ENCODE measurements around the gene GSG1L.

The GSG1L gene

DNA sequence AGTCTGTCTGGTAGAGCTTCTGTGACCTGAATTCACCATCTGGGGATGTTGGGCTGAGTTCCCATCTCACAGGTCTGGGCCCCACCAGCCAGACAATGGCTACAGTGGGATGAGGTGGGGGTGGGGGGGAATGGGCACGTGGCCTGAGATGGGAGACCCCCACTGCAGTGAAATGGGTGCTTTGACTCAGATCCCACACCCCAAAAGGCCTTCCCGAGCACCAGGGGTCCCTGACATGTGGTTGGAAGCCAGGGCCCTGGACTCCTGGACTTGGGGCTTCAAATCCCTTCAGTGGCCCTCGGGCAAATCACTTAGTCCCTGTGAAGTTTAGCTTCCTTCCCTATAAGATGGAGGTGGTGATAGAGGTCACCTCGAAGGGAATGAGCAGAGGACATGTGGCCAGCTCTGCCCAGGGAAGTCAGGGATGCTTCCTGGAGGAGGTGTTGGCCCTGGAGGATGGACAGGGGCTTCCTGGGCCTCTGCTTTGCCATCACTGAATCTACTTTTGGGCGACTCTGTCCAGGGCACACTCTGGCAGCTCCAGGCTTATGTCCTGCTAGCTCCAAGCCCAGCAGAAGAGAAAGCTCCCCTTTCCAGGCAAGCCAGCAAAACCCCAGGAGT, 295.4 kb downstream of the GSG1L start:
- DNase-seq = no peak

DNA sequence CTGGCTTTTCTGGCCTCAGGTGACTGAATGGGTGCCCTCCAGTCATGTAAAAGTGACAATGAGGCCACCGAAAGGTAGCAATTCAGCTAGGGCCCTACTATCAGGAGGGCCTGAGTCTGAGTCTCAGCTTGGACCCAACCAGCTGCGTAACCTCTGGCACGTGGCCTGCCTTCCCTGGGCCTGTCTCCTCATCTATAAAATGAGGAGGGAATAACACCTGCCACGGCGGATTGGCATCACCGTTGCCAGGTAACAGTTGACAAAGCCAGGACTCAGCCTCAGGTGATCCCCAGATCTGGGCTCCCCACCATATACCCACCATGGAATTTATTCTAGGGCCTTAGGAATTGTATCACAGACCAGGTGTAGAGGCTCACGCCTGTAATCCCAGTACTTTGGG, 296.4 kb downstream of the GSG1L start:
- DNase-seq = no peak

- DNase-seq = no peak
These were observed 297.1 kb downstream of the GSG1L start for GRCh38 chr16:27766236-27766925.

DNA sequence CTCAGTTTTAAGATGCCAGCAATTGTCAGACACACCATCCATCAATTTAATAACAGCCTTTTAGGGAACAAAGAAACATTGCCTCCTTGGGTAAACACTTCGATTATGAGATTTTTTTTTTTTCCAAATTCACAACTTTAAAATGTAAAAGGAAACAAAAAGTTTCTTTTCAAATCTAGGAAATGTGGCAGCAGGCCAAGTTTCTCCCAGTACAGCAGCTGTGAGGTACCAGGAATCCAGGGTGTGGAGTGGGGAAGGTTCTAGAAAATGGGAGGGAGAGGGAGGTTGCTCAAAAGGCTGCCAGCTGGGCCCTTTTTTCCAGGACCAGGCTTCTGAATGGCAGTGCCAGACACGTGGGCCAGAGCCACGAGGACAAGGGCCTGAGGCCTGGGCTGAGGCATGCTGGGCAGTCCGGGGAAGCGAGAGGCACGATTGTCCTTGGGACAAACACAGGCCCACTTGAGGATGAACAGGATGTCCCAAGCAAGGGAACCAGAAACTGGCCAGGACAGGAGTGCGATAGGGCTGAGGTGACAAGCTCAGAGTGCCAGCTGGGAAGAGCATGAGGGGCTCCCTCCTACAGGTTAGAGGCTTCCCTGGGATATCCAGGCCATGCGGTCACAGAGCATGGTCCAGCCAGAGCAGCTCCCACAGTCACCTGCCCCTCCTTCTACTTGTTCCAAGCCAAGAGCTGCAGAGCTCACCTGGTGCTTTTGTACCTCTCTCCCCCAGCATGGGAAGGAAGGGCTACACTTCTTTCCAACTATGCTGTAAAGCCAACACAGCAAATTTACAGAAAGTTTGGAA, 298.4 kb downstream of the GSG1L start:
- no peak for DNase-seq

- DNase-seq = no peak
These were observed 299.1 kb downstream of the GSG1L start for GRCh38 chr16:27764427-27764826.

GRCh38 chr16:27762441-27762840, 301.1 kb downstream of the GSG1L start:
- DNase-seq = peak in 1 of 2 experiments; percentile 36

- DNase-seq = no peak
These were observed 301.7 kb downstream of the GSG1L start for GRCh38 chr16:27761816-27762215.

GRCh38 chr16:27760789-27761176, 302.7 kb downstream of the GSG1L start:
- DNase-seq = no peak

DNA sequence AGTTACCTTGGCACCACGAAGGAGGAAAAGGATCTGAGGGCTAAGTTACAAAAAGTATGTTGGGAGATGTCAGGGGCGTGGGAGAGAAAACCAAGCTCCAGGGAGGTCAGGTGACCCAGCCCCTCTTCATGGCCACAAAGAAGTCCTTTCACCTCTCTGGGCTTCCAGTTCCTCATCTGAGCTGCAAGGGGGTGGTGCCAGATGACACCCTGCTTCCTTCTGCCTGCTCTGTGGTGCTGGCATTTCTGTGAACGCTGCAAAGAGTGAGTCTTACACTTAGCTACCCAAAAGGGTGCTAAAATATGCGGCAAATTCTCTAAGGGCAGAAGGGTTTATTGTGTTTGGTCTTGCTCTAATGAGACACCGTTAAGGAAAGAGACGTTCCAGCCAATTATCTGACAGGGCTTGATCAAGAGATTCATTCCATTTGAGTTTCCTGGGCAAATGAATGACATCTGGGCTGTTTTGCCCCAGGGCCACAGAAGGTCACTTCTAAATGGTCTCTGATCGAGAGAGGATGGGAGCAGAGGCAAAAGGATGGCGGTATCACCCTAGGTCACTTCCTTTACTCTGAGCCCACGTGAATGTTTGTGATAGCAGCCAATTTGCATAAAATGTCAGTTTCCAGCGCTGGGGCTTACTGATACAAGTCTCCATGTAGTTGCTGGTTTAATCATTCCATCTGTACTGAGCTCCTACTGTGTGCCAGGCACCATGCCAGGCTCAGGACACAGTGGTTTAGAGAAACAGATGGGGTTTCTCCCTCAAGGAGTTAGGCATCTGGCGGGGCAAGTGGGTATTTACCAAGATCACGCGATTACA, 303.3 kb downstream of the GSG1L start:
- DNase-seq = no peak

DNA sequence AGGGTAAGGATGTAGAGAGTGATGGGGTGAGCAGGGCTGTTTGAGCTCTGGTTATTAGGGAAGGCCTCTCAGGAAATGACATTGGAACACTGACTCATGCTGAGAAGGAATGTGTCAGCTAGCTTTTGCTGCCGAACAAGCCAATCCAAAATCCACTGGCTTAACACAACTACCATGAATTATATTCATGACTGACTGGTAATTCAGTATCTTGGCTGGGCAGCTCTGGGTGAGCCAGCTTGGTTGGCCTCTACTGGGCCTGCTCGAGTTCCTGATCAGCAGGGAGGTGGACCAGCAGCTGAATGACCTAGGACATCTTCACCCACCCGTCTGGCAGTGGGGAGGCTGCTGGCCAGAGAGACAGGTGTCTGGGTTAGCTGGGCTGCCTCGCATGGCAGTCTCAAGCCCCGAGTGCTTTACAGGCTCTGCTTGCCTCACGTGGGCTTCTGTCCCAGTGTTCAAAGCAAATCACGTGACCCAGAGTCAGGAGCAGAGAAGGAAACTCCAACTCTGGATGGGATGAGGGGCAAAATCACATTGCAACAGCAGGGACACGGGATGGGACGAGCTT, 304.1 kb downstream of the GSG1L start:
- no peak for DNase-seq

DNA sequence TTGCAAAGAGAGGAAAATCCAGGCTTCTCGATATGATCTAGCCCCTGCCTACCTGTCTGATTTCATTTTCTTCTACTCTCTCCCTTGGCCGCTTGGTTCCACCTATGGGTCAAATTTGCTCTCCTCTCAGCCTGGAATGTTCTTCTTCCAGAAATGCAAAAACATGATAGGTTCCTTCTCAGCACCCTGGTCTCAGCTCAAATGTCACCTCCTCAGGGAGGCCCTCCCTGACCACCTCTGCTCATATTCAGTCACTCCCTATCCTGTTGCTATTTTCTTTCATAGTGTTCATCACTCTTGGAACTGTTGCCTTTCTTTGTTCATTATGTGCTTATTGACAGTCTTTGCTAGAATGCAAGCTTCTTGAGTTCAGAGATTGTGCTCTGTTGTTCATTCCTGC, 305.0 kb downstream of the GSG1L start:
- no peak for DNase-seq

DNA sequence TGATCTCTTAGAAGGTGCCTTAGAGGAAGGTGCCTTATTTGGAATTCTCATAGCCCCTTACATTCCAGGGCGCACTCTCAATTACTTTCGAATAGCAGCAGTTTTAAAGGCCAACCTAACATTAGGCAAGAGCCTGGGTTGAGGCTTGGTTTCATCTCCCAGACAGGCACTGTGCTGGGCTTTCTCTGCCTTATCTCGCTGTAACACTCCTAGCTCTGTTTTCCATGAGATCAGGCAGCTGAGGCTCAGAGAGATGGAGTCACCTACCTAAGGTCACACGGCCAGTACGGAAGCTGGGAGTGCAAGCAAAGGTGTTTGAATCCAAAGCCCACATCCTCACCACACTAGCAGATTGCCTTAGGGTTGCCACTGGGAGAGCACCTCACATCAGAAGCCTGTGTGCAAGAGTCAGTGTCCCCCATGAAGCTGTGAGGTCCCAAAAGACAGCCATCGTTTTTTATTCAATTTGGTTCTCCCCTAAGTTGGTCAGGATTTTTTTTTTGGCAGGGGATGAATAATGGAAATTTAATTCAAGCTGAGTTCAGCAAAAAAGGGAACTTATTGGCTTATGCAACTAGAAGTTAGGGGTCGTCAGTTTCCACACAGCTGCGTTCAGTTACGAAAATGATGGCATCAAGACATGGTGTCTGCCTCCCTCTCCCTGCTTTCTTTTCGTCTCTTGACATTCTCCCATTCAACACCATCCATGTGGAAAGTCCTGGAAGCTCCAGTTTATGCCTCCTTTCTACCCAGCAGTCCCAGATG, 307.1 kb downstream of the GSG1L start:
- DNase-seq = no peak

DNA sequence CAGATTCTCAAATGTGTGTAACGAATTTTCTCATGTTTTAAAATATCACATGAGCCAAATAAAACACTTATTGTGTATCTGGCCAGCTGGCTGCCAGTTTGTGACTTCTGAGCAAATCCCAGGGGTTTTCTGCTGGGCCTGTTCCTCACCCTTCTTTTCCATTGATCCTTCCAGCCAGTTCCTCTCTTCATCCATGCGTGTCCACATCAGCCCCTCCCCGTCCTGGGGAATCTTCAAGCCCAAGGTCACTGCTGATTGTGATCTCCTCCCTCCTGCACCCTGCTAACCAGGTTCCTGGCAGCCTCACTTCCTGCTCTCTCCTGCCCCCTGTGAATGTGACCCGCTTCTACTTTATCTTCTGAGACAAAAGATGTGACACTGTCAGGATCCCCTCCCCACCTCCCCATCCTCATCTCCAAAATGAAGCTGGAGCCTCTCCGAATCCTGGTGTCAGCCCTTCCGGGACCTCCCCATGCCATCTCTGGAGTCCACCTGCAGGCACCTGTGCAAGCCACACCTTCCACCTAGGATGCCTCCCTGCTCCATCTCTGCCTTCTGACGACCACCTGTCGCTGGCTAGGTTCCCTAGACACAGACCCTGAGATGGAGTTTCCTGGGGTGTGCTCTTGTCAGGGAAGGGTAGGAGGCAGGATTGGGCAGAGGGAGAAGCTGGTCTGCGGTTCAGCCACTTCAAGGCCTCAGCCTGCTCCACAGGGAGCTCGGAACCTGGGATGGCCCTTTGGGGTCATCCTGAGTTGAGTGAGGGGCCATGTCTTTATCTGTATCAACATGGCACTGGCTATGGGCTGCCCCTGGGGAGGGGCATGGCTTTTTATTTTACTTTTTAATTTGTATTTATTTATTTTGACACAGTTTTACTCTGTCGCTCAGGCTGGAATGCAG, 308.5 kb downstream of the GSG1L start:
- DNase-seq = no peak

- no peak for DNase-seq
These were observed 310.0 kb downstream of the GSG1L start for GRCh38 chr16:27753563-27753962.

- DNase-seq = no peak
These were observed 311.3 kb downstream of the GSG1L start for GRCh38 chr16:27752241-27752640.

- DNase-seq = no peak
These were observed 311.8 kb downstream of the GSG1L start for GRCh38 chr16:27751676-27752075.

GRCh38 chr16:27751233-27751632, 312.3 kb downstream of the GSG1L start:
- no peak for DNase-seq

GRCh38 chr16:27749946-27750345, 313.6 kb downstream of the GSG1L start:
- no peak for DNase-seq

DNA sequence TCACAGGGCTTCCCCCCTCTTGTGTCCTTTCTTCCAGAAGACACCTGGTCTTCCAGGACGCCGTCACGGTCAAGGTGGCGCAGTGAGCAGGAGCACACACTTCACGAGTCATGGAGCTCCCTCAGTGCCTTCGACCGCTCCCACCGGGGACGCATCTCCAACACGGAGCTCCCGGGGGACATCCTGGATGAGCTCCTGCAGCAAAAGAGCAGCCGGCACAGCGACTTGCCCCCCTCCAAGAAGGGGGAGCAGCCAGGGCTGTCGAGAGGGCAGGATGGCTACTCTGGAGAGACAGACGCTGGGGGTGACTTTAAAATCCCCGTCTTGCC, 314.0 kb downstream of the GSG1L start:
- DNase-seq = no peak

DNA sequence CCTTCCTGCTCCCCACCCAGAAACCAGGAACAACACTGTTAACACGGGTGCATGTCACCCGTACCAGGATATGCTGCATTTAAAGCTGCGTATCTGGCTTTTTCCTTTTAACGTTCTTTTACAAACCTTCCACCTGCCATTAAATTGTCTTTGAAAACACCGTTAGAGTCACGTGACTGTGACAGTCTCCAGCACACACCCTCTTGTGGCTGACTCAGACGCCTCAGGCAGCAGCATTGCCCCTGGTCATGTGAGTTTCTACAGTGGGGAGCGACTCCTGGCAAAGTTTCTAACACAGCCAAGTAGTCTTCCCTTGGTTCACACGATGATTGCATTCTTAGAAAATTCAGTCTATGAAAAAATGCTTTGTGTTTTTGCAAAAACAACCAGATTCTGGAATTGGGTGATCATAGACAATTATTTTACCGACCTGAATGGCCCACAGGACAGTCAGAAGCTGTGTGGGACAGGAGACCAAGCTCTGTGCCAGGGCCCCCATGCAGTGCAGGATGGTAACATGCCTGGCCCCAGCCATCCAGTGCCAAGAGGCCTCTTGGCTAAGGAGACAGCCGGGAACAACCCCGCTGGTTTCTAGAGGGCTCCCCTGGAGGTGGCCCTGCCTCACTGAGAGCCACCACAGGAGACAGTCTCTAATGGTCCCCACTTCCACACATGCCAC, 314.5 kb downstream of the GSG1L start:
- DNase-seq = no peak

DNA sequence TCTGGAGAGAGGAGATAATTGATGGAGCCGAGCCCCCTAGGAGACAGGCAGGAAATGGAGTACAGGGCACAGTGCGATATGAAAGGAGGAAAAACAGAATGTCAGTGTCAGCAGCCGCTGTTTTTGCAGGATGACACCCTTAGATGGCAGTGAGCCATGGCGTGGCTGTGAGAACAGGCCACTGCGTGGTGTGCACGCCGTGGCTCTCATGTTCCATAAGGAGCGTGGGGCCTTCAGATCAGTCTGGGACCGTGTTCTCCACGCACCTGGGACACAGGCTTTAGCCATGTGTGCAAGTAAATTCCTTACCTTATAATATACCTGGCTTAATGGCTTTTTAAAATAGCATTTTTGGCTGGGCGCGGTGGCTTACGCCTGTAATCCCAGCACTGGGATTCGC, 315.6 kb downstream of the GSG1L start:
- DNase-seq = no peak
